ENCODE results near the gene ANKRD33. TPM values are rescaled to one million over a fixed set of nuclear protein-coding genes. Genes with fewer than 3 reads are reported as not detected.

ANKRD33 gene
- polyA plus RNA-seq, 4 donors = 0.04 TPM; not detected in 3

DNA sequence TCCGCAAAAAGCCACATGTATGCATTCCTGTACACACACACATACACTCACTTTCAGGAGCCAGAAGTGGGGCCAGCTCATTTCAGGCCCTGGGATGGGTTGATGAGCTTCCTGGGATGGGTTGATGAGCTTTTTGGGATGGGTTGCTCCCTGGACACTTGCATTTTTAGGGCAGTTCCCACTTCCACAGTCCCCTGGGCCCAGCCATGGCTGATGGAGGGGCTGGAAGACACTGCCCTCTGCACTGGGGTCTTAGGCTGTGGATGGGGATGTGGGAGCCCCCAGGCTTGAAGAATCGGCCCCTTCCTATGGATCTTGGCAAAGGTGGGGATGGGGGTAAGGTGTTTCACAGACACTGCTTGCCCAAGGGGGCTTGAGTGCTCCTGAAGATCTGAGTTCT is 32.1 kb downstream of the ANKRD33 start:
- no peaks in the 10 kb centered on the region for H3K9me3 ChIP-seq (ENCODE audit: control insufficient read depth in 2 of 2, insufficient read depth in 1 of 2, low read depth in 1 of 2, low read length in 1 of 2)
- WGBS, 3 donors = 85 to 96% (median 88%) methylated on average over 2 of the region's 2 CpGs
- no peak for DNase-seq
- no peak overlapping the region for H3K27ac ChIP-seq (ENCODE audit: low read depth in 1 of 3, low read length in 2 of 3)
- no peaks in the 10 kb centered on the region for H3K27me3 ChIP-seq (ENCODE audit: control insufficient read depth in 3 of 3, insufficient read depth in 3 of 3, low read length in 3 of 3)
- H3K4me3 ChIP-seq (ENCODE audit: low read depth in 1 of 3, low read length in 3 of 3) = no peak overlapping the region
- peaks cover 0 to 35% (median 0%) of the 10 kb centered on the region in 3 donors for H3K36me3 ChIP-seq (ENCODE audit: control insufficient read depth in 3 of 3, insufficient read depth in 2 of 3, low read depth in 1 of 3, low read length in 3 of 3)
- H3K4me1 ChIP-seq (ENCODE audit: control insufficient read depth in 3 of 3, insufficient read depth in 2 of 3, low read depth in 1 of 3, low read length in 2 of 3) = peaks cover 2 to 28% (median 2%) of the 10 kb centered on the region in 3 donors
- no peak for FAIRE-seq

GRCh38 chr12:51921017-51921725 is 33.3 kb downstream of the ANKRD33 start:
- Histone ChIP-seq H3K9me3 (ENCODE audit: control insufficient read depth in 2 of 2, insufficient read depth in 1 of 2, low read depth in 1 of 2, low read length in 1 of 2) (no peaks in the 10 kb centered on the region), H3K4me1 (ENCODE audit: control insufficient read depth in 3 of 3, insufficient read depth in 2 of 3, low read depth in 1 of 3, low read length in 2 of 3) (peaks cover 2 to 37% (median 2%) of the 10 kb centered on the region in 3 donors), H3K27ac (ENCODE audit: low read depth in 1 of 3, low read length in 2 of 3) (peak overlapping the region in 1 of 3 donors; percentile 5), H3K4me3 (ENCODE audit: low read depth in 1 of 3, low read length in 3 of 3) (no peak overlapping the region), H3K36me3 (ENCODE audit: control insufficient read depth in 3 of 3, insufficient read depth in 2 of 3, low read depth in 1 of 3, low read length in 3 of 3) (peaks cover 0 to 24% (median 0%) of the 10 kb centered on the region in 3 donors), H3K27me3 (ENCODE audit: control insufficient read depth in 3 of 3, insufficient read depth in 3 of 3, low read length in 3 of 3) (no peaks in the 10 kb centered on the region)
- WGBS, 3 donors = 57 to 68% (median 67%) methylated on average over 7 of the region's 7 CpGs
- FAIRE-seq (no peak), DNase-seq (no peak)

GRCh38 chr12:51922146-51922545 is 34.2 kb downstream of the ANKRD33 start:
- FAIRE-seq = no peak
- 88 to 93% (median 92%) methylated on average over 2 of the region's 2 CpGs for WGBS, 3 donors
- Histone ChIP-seq H3K36me3 (ENCODE audit: control insufficient read depth in 3 of 3, insufficient read depth in 2 of 3, low read depth in 1 of 3, low read length in 3 of 3) (peaks cover 0 to 21% (median 0%) of the 10 kb centered on the region in 3 donors), H3K4me1 (ENCODE audit: control insufficient read depth in 3 of 3, insufficient read depth in 2 of 3, low read depth in 1 of 3, low read length in 2 of 3) (peaks cover 0 to 40% (median 2%) of the 10 kb centered on the region in 3 donors), H3K4me3 (ENCODE audit: low read depth in 1 of 3, low read length in 3 of 3) (no peak overlapping the region), H3K27me3 (ENCODE audit: control insufficient read depth in 3 of 3, insufficient read depth in 3 of 3, low read length in 3 of 3) (no peaks in the 10 kb centered on the region), H3K9me3 (ENCODE audit: control insufficient read depth in 2 of 2, insufficient read depth in 1 of 2, low read depth in 1 of 2, low read length in 1 of 2) (no peaks in the 10 kb centered on the region), H3K27ac (ENCODE audit: low read depth in 1 of 3, low read length in 2 of 3) (peak overlapping the region in 2 of 3 donors; percentile 36 to 69)
- DNase-seq = no peak

DNA sequence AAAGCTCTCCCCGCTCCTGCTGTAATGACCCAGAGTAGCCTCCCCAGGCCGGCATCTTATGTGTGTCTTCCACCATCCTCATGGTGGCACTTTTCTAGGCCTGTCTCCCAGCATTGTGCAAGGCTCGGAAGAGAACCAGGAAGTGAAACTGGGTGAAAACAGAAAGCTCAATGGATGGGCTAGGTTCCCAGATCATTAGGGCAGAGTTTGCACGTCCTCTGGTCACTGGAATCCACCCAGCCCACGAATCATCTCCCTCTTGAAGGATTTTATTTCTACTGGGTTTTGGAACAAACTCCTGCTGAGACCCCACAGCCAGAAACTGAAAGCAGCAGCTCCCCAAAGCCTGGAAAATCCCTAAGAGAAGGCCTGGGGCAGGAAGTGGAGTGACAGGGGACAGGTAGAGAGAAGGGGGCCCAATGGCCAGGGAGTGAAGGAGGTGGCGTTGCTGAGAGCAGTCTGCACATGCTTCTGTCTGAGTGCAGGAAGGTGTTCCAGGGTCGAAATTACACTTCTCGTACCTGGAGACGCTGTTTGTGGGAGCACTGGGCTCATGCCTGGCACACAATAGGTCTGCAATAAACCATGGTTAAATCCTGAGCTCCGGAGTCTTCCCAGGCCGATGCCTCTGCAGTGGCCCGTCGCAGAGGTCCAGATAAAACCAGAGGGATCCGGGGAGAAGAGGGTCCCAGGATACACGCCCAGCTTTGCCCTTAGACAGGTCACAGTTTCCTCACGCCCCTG is 35.0 kb downstream of the ANKRD33 start:
- peaks cover 0 to 18% (median 0%) of the 10 kb centered on the region in 3 donors for H3K36me3 ChIP-seq (ENCODE audit: control insufficient read depth in 3 of 3, insufficient read depth in 2 of 3, low read depth in 1 of 3, low read length in 3 of 3)
- H3K4me1 ChIP-seq (ENCODE audit: control insufficient read depth in 3 of 3, insufficient read depth in 2 of 3, low read depth in 1 of 3, low read length in 2 of 3) = peaks cover 0 to 36% (median 2%) of the 10 kb centered on the region in 3 donors
- no peak for FAIRE-seq
- no peaks in the 10 kb centered on the region for H3K27me3 ChIP-seq (ENCODE audit: control insufficient read depth in 3 of 3, insufficient read depth in 3 of 3, low read length in 3 of 3)
- H3K9me3 ChIP-seq (ENCODE audit: control insufficient read depth in 2 of 2, insufficient read depth in 1 of 2, low read depth in 1 of 2, low read length in 1 of 2) = no peaks in the 10 kb centered on the region
- no peak overlapping the region for H3K4me3 ChIP-seq (ENCODE audit: low read depth in 1 of 3, low read length in 3 of 3)
- peak overlapping the region in 2 of 3 donors; percentile 36 to 69 for H3K27ac ChIP-seq (ENCODE audit: low read depth in 1 of 3, low read length in 2 of 3)
- 46 to 63% (median 57%) methylated on average over 16 of the region's 16 CpGs for WGBS, 3 donors
- DNase-seq = peak; percentile 77 to 79

DNA sequence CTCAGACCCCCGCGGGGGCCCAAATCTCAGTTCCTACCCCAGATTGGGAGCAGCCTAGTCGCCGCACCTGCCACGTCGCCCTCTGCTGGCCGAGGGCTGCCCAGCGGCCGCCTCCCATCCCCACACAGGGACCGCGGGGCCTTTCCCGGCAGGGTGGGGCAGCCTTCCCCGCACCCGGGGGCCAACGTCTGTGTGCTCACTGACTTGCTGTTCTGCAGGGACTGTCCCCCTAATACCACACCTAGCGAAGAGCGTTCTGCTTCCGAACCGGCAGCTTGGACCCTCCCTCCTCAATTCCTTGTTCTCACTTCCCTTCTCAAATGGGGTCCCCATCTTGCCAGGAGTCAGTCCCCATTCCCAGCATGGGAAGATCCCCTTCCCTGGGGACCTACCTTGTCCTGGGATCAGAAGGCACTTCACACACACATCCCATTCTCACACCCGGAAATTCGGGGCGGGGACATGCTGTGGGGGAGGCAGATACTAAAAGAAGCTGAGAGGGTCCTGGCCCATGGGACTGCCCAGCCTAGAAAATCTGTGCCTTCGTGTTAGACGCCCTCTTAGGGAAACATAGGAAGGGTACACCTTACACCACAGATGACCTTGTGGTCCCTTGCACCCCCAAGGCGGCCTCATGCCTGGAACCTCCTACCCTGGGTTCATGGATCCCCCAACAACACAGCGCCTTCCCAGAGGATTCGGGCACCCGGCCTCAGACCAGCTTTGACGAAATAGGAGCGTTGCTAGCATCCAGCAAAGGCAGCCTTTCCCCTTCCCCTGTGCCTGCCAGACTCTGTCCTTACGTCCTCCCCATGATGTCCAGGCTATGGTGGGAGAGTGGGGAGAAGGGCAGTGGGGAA is 35.8 kb downstream of the ANKRD33 start:
- H3K27me3 ChIP-seq (ENCODE audit: control insufficient read depth in 3 of 3, insufficient read depth in 3 of 3, low read length in 3 of 3) = no peaks in the 10 kb centered on the region
- WGBS, 3 donors = 23 to 42% (median 35%) methylated on average over 31 of the region's 31 CpGs
- FAIRE-seq = no peak
- H3K4me3 ChIP-seq (ENCODE audit: low read depth in 1 of 3, low read length in 3 of 3) = no peak overlapping the region
- no peaks in the 10 kb centered on the region for H3K9me3 ChIP-seq (ENCODE audit: control insufficient read depth in 2 of 2, insufficient read depth in 1 of 2, low read depth in 1 of 2, low read length in 1 of 2)
- H3K36me3 ChIP-seq (ENCODE audit: control insufficient read depth in 3 of 3, insufficient read depth in 2 of 3, low read depth in 1 of 3, low read length in 3 of 3) = peaks cover 0 to 14% (median 0%) of the 10 kb centered on the region in 3 donors
- H3K27ac ChIP-seq (ENCODE audit: low read depth in 1 of 3, low read length in 2 of 3) = peak overlapping the region in 2 of 3 donors; percentile 36 to 69
- DNase-seq = peak in 1 of 2 donors; percentile 72
- H3K4me1 ChIP-seq (ENCODE audit: control insufficient read depth in 3 of 3, insufficient read depth in 2 of 3, low read depth in 1 of 3, low read length in 2 of 3) = peaks cover 0 to 31% (median 2%) of the 10 kb centered on the region in 3 donors

DNA sequence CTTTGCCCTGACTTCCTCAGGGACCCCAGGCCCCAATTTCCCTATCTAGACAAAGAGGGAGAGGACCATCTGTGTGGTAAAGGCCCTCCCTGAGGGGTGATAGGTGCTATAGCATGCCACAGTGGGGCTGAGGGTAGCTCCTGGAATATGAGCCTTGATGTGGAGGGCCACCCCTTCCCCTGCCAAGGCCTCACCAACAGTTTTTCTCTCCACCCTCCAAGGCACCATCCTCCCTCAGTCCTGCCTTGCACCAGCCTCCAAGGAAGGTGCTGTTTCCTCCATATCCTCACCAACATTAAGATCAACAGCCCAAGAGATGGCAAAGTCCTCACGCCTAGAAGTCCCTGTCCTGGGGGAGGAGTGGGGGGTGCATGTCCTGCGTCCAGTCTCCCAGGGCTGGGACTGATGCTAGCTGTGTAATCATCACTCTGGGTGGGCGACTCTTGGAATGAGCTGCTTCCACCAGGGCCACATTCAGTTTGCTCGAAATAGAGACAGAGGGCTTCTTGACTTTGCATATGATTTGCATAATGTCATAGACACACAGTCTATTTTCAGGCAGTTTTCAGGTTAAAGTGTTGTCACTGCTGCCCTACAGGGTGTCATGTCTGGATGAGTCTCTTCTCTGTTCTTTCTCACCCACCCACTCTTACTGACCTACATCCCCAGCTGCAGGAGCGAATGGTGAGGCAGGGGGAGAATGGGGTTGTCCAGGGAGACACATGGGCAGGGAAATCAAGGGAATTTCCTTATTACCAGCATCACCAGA is 36.8 kb downstream of the ANKRD33 start:
- H3K4me1 ChIP-seq (ENCODE audit: control insufficient read depth in 3 of 3, insufficient read depth in 2 of 3, low read depth in 1 of 3, low read length in 2 of 3) = peaks cover 0 to 31% (median 2%) of the 10 kb centered on the region in 3 donors
- peaks cover 0 to 11% (median 0%) of the 10 kb centered on the region in 3 donors for H3K36me3 ChIP-seq (ENCODE audit: control insufficient read depth in 3 of 3, insufficient read depth in 2 of 3, low read depth in 1 of 3, low read length in 3 of 3)
- no peak for FAIRE-seq
- H3K27me3 ChIP-seq (ENCODE audit: control insufficient read depth in 3 of 3, insufficient read depth in 3 of 3, low read length in 3 of 3) = no peaks in the 10 kb centered on the region
- WGBS, 3 donors = 75 to 90% (median 88%) methylated on average over 5 of the region's 5 CpGs
- H3K9me3 ChIP-seq (ENCODE audit: control insufficient read depth in 2 of 2, insufficient read depth in 1 of 2, low read depth in 1 of 2, low read length in 1 of 2) = no peaks in the 10 kb centered on the region
- H3K4me3 ChIP-seq (ENCODE audit: low read depth in 1 of 3, low read length in 3 of 3) = no peak overlapping the region
- DNase-seq = no peak
- H3K27ac ChIP-seq (ENCODE audit: low read depth in 1 of 3, low read length in 2 of 3) = no peak overlapping the region

DNA sequence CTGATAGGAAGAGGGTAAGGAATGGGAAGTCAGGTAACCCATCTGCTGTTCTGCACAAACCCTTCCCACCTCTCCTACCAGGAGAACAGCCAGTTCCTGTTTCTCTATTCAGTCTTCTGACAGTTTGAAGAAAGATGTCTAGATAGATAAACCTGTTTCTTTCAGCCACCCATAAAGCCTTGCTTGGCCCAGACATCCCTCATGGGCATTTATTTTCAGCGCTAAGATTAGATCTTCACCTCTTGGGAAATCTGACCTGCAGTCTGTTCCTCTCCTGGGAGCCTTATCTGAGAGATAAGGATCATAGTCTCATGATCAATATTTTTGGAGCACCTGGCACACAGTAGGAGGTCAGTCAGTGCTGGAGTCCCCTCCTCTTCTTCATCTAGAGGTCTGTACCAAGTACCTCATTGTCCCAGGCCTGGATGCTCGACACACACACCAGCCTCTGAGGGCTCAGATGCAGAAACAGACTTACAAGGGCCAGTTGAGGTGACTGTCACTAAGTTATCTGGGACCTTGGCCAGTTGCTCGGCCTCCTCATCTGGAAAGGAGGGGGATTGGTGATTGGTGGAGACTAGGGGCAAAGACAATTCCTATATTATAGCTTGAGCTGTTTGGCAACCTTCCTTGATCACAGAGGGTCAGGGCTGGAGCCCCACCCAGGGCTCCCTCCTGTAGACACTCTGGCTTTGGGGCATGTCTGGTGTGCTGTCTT is 37.6 kb downstream of the ANKRD33 start:
- H3K4me3 ChIP-seq (ENCODE audit: low read depth in 1 of 3, low read length in 3 of 3) = no peak overlapping the region
- H3K36me3 ChIP-seq (ENCODE audit: control insufficient read depth in 3 of 3, insufficient read depth in 2 of 3, low read depth in 1 of 3, low read length in 3 of 3) = peaks cover 0 to 6% (median 0%) of the 10 kb centered on the region in 3 donors
- no peak for DNase-seq
- no peaks in the 10 kb centered on the region for H3K27me3 ChIP-seq (ENCODE audit: control insufficient read depth in 3 of 3, insufficient read depth in 3 of 3, low read length in 3 of 3)
- FAIRE-seq = no peak
- H3K27ac ChIP-seq (ENCODE audit: low read depth in 1 of 3, low read length in 2 of 3) = peak overlapping the region in 1 of 3 donors; percentile 41
- 55 to 61% (median 55%) methylated on average over 3 of the region's 3 CpGs for WGBS, 3 donors
- no peaks in the 10 kb centered on the region for H3K9me3 ChIP-seq (ENCODE audit: control insufficient read depth in 2 of 2, insufficient read depth in 1 of 2, low read depth in 1 of 2, low read length in 1 of 2)
- H3K4me1 ChIP-seq (ENCODE audit: control insufficient read depth in 3 of 3, insufficient read depth in 2 of 3, low read depth in 1 of 3, low read length in 2 of 3) = peaks cover 0 to 31% (median 2%) of the 10 kb centered on the region in 3 donors

Measured in small intestine (tissue), 7 donors.